ENCODE data around the gene MLLT6.

Gene MLLT6

GRCh38 chr17:38747463-38748148, 42.5 kb downstream of the MLLT6 start:
- Histone ChIP-seq H2AFZ (ENCODE audit: low read depth, low read length) (peak overlapping the region; percentile 57), H3K4me1 (ENCODE audit: low read length) (peaks cover 29% of the 10 kb centered on the region)

GRCh38 chr17:38748149-38748891, 43.2 kb downstream of the MLLT6 start, which contains the start of gene PCGF2:
PCGF2 (minus strand) TSS chr17:38748336; CDS start chr17:38740402, 7,934 bp downstream.
- Histone ChIP-seq H3K27ac (ENCODE audit: low read length) (peak within 1 kb of the TSS; percentile 80), H3K9ac (ENCODE audit: low read length) (peak within 1 kb of the TSS; percentile 99)

More at GRCh38 chr17:38747463-38748148, 42.5 kb downstream of the MLLT6 start:
- peaks cover 49% of the 10 kb centered on the region for H3K79me2 ChIP-seq (ENCODE audit: low read length)
- no peaks in the 10 kb centered on the region for H3K9me3 ChIP-seq (ENCODE audit: insufficient read depth, low read length)
- peak overlapping the region; percentile 99 for H3K9ac ChIP-seq (ENCODE audit: low read length)
- peak overlapping the region; percentile 80 for H3K27ac ChIP-seq (ENCODE audit: low read length)
- peaks cover 7% of the 10 kb centered on the region for H3K36me3 ChIP-seq (replicated peaks; ENCODE audit: low read depth, low read length)
- H3K27me3 ChIP-seq (ENCODE audit: low read depth, low read length): no peaks in the 10 kb centered on the region
- TF ChIP-seq EZH2phosphoT487 (IDR thresholded peaks at IDR 0.05; ENCODE audit: low read depth) (no peak), CTCF (IDR thresholded peaks at IDR 0.05; ENCODE audit: low read depth, low read length) (peak; percentile 43)
- H3K4me3 ChIP-seq (ENCODE audit: low read length): peak overlapping the region; percentile 86
- H4K20me1 ChIP-seq (ENCODE audit: insufficient read depth, low read length): peaks cover 7% of the 10 kb centered on the region
- H3K4me2 ChIP-seq (ENCODE audit: low read length): peak overlapping the region; percentile 91

GRCh38 chr17:38748892-38749222, 43.8 kb downstream of the MLLT6 start:
- Histone ChIP-seq H4K20me1 (ENCODE audit: insufficient read depth, low read length) (peaks cover 7% of the 10 kb centered on the region; the same call in 1 of the 2 replicates), H3K79me2 (ENCODE audit: low read length) (peaks cover 52% of the 10 kb centered on the region), H3K27me3 (ENCODE audit: low read depth, low read length) (no peaks in the 10 kb centered on the region), H3K4me3 (ENCODE audit: low read length) (no peak overlapping the region), H3K4me2 (ENCODE audit: low read length) (no peak overlapping the region; the same call in 1 of the 2 replicates), H3K36me3 (replicated peaks; ENCODE audit: low read depth, low read length) (peaks cover 9% of the 10 kb centered on the region), H3K27ac (ENCODE audit: low read length) (no peak overlapping the region), H3K9ac (ENCODE audit: low read length) (no peak overlapping the region), H2AFZ (ENCODE audit: low read depth, low read length) (no peak overlapping the region), H3K9me3 (ENCODE audit: insufficient read depth, low read length) (no peaks in the 10 kb centered on the region), H3K4me1 (ENCODE audit: low read length) (peaks cover 36% of the 10 kb centered on the region)
- no peak for TF ChIP-seq CTCF (IDR thresholded peaks at IDR 0.05; ENCODE audit: low read depth, low read length)
- no peak for TF ChIP-seq EZH2phosphoT487 (IDR thresholded peaks at IDR 0.05; ENCODE audit: low read depth)

More at GRCh38 chr17:38748149-38748891, 43.2 kb downstream of the MLLT6 start, which contains the start of gene PCGF2:
- Histone ChIP-seq H3K9me3 (ENCODE audit: insufficient read depth, low read length) (no peaks in the 10 kb centered on the region), H3K79me2 (ENCODE audit: low read length) (peaks cover 52% of the 10 kb centered on the region), H3K4me1 (ENCODE audit: low read length) (peaks cover 30% of the 10 kb centered on the region), H3K36me3 (replicated peaks; ENCODE audit: low read depth, low read length) (peaks cover 6% of the 10 kb centered on the region), H3K4me2 (ENCODE audit: low read length) (peak within 1 kb of the TSS; percentile 91), H3K4me3 (ENCODE audit: low read length) (peak within 1 kb of the TSS; percentile 86), H4K20me1 (ENCODE audit: insufficient read depth, low read length) (peaks cover 7% of the 10 kb centered on the region), H3K27me3 (ENCODE audit: low read depth, low read length) (no peaks in the 10 kb centered on the region), H2AFZ (ENCODE audit: low read depth, low read length) (peak within 1 kb of the TSS; percentile 57)
- TF ChIP-seq CTCF (IDR thresholded peaks at IDR 0.05; ENCODE audit: low read depth, low read length): no peak
- TF ChIP-seq EZH2phosphoT487 (IDR thresholded peaks at IDR 0.05; ENCODE audit: low read depth): no peak

Measured in OCI-LY3 (cell line).